ENCODE measurements around the gene SP6.

The SP6 gene

GRCh38 chr17:47850692-47851573 is at the start of gene SP6:
SP6 (minus strand) TSS chr17:47851163; CDS start chr17:47848429, 2,734 bp downstream.
- DNase-seq (ENCODE audit: low read depth): peak; percentile 16

- no peak for DNase-seq (ENCODE audit: low read depth)
These were observed 48.7 kb upstream of the SP6 start for GRCh38 chr17:47899643-47900042.

- no peak for DNase-seq (ENCODE audit: low read depth)
These were observed 47.3 kb upstream of the SP6 start for GRCh38 chr17:47898241-47898640.

GRCh38 chr17:47897561-47897960 is 46.6 kb upstream of the SP6 start:
- DNase-seq (ENCODE audit: low read depth): no peak

- DNase-seq (ENCODE audit: low read depth): peak; percentile 22
These were observed 45.9 kb upstream of the SP6 start for GRCh38 chr17:47896672-47897490.

- peak; percentile 100 for DNase-seq (ENCODE audit: low read depth)
These were observed 45.1 kb upstream of the SP6 start, which contains the start of gene SP2 for GRCh38 chr17:47895856-47896671. SP2 (plus strand) TSS chr17:47896236; CDS start chr17:47896287, 51 bp downstream.

GRCh38 chr17:47895347-47895855 is 44.4 kb upstream of the SP6 start:
- peak; percentile 27 for DNase-seq (ENCODE audit: low read depth)

DNA sequence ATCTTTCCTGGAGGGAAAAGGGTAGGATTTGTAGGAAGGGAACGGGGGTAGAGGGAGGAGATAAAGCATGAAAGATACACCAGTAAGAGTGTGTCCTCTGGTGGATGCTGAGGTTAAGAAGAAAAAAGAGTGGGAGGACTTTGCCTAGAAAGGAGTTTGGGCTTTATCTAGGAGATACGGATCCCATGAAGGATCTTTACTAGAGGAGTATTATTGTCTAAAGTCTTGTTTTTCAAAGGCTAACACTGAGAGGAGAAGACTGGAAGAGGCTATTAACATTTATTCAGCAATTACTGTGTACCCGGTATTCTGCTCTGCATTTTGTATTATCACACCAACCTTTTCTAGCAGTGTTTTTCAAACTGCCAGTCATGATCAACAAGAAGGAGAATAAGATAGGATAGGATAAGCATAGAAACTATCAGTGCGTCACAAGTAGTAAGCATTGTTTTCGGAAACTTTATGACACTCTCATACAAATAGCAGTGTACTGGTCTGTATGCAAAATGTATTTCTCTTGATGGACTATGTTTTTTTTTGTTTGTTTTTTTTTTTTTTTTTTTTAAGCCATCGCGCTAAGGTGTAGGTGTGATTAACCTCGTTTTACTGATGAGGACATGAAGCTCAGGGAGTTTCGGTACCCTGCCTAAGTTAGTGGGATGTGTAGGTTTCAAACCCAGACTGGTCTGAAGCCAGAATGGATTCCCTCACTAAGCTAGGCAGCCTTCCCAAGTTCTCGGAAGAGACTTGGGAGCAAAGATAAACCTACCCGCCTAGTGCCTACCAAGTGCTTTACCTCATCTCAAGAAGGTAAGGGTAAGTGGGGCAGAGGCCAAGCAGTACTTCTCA is 43.8 kb upstream of the SP6 start:
- no peak for DNase-seq (ENCODE audit: low read depth)

DNA sequence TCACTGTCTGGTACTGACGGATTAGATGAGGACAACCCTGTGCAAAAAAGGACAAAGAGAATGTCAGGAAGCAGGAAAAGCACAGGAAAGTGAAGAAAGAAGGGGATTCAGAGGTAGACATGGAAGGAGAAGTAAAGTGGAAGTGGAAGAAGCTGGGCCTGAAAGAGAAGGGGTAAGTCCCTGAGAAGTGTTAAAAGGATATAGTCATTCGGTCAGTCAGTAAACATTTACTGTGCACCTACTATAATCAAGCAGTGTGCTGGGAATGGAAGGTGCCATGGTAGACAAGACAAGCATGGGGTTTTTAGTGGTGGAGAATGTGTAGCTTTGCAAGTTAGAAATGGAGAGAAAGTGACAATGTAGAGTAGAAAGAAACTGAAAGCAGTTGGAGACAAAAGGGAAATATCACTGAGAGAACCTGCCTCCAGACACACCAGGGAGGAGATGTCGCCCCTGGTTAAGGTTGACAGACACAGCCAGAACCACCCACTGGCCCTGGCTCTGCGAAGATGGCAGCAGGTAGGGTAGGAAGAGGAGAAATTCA is 40.7 kb upstream of the SP6 start:
- no peak for DNase-seq (ENCODE audit: low read depth)

GRCh38 chr17:47889734-47890529 is 39.0 kb upstream of the SP6 start:
- DNase-seq (ENCODE audit: low read depth): peak; percentile 64

DNA sequence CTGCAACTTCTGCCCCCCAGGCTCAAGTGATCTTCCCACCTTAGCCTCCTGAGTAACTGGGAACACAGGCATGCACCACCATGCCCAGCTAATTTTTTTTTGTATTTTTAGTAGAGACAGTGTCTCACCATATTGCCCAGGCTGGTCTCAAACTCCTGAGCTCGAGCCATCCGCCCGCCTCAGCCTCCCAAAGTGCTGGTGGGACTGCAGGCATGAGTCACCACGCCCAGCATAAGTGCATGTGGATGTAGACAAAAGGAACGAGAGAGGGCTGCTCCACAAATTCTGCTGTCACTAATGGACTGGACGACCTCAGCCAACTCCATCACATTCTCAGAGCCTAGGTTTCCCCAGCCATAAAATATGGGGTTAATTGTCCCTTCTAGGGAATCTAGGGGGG is 37.3 kb upstream of the SP6 start:
- DNase-seq (ENCODE audit: low read depth): no peak

- no peak for DNase-seq (ENCODE audit: low read depth)
These were observed 34.2 kb upstream of the SP6 start for GRCh38 chr17:47884905-47885730.

DNA sequence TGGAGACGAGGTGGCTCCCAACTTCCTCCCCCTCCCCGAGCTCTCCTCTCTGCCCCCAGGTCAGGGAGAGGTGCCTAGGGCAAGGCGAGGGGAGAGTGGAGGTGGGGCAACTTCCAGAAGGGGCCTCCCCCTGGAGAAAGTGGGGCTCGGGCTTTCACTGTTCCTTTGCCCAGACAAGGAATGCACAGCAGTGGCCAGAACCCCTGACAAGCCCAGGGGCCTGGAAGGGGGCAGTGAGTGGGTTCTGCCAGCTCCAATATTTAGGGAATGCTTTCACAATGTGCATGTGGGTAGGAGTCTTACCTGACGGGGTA is 33.4 kb upstream of the SP6 start:
- DNase-seq (ENCODE audit: low read depth): no peak

- DNase-seq (ENCODE audit: low read depth): no peak
These were observed 32.8 kb upstream of the SP6 start for GRCh38 chr17:47883589-47884426.

DNA sequence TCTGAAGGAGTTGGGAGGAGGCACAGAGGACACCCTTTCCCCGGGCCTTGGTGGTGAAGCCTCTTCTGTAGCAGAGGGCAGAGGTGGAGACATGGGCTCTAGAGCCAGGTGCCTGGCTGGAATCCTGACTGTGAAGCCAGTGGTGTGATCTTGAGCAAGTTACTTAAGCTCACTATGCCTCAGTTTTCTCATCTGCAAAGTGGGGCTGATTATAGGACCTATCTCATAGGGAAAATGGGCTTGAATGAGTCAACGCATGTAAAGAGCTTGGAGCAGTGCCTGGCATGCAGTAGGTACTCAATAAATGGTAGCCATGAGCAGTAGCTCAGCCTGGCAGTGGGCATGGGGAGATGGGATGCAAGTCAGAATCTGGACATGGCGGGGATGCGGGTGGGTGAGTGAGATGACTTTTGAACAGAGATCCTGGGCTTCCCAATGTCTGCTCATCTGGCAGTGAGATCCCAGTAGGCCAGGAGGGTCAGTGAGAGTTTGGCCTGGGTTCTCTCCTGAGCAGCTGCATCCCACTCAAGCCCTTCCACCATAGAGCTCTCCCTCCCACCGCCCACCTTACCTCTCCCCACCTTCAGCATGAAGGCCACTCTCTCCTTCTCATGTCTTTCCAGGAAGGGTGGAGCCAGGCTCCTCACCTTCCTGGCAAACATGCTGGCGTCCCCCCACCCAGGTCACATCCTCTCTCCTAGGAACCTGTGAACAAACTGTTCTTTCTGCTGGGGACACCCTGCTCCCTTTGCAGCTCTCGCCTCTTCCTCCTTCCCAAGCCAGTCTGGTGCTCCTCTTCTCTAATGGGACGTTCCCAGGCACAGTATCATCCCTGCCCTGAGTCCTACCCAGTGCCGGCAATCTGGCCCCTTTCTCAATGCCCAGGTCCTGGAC is 32.0 kb upstream of the SP6 start:
- no peak for DNase-seq (ENCODE audit: low read depth)

- peak; percentile 57 for DNase-seq (ENCODE audit: low read depth)
These were observed 31.3 kb upstream of the SP6 start for GRCh38 chr17:47882247-47882646.
